HG03457 (cell line): ENCODE data around the gene U2AF1L4.

Experiments
- ATAC-seq: cut with Tn5 transposase; IDR thresholded peaks from one replicate; pipeline ENCODE4 v1.9.1; 2021; ENCODE audit warnings: moderate number of reproducible peaks; ENCODE audit not compliant: unreplicated experiment

U2AF1L4 gene

DNA sequence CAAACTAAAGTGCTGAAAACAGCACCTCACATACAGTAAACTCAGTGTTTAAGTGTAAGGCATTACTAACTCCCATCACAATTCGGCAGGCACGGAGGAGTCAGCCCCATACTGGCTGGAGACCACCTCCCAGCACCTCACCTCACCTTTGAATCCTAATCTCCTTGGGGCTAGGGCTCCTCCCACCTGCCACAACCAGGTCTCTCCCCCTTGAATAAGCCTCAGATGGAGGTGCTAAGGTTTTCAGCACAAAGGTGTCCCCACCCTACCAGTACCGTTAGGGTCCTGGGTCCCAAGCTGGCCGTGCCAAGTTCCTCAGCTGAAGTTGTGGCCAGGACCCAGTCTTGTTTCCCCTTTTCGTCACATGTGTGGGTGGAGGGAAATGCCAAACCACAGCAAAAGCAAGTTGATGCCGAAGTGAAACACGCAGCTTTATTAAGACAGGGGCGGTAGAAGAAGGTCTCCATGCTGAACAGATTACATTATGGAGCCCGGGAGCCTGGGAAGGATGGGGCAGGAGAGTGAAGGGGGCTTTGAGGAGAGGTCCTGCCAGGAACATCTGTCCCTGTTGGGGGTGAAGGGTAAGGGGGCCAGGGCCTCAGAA, 3.0 kb downstream of the U2AF1L4 start, which contains the start of gene IGFLR1:
Gene IGFLR1 (minus strand): TSS at position 332 of the 604 bp plus-strand sequence. CDS start 1,272 bp downstream, outside the sequence.
- ATAC-seq = no peak

DNA sequence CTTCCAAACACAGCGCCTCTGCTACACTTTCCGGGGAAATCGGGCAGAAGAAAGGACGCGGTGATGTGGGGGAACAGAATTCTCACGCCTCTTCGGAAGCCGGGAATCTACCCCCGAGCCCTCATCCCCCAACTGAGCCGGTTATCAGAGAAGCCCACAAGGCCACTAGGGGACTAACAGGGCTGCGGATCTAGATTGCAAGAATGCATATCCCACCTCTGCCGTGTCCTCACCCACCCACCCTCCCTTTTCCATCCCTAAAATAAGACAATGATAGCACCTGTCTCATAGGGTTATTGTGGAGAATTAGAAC, 4.1 kb downstream of the U2AF1L4 start:
- no peak for ATAC-seq

DNA sequence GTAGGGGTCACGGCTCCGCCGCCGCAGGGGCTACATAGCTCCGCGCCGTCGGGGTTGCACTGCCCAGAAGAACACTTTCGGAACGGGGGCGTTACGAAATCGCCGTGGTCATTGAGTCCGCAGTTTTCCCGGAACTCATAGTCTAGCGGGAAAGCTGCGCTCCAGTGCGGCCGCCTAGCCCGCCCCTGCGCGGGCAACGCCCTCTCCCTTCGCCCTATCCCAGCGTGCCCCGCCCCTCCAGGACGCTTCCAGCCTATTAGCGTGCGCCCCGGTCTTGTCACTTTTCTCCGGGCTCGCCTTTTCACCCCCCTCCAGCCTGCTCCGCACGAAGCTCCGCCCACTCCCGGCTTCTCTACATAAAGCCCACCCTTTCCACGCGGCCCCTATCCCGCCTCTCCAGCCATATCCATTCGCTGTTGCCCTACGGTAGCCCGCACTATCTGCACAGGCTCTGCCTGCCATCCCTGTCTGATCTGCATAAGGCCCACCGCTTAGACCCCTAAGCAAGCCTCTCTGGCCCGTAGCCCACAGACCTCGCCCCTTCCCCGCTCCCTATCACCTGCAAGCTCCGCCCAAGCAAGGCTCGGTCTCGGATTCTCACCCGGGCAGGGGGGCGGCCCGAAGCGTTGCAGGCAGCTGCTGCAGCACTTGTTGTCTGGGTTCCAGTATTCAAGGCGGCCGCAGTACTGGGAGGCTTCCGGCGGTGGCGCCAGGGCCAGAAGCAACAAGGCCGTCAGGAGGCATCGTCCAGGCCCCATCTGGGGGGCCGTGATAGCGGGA, 4.6 kb downstream of the U2AF1L4 start:
- peak; percentile 35 for ATAC-seq

DNA sequence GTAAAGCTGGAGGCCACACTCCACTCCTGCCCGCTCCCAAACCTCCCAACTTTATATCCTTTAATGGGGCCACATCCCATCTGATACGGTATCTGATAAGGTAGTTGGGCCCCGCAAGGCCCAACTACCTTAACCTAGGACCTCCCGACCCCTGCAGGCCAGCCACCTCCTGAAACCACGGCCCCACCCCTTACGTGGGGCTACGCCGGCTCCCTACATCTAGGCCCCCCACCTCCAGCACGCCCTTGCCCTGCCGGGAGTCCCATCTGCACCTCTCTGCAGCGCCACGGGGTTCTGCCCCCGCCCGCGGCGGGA, 5.2 kb downstream of the U2AF1L4 start:
- peak; percentile 1 for ATAC-seq

DNA sequence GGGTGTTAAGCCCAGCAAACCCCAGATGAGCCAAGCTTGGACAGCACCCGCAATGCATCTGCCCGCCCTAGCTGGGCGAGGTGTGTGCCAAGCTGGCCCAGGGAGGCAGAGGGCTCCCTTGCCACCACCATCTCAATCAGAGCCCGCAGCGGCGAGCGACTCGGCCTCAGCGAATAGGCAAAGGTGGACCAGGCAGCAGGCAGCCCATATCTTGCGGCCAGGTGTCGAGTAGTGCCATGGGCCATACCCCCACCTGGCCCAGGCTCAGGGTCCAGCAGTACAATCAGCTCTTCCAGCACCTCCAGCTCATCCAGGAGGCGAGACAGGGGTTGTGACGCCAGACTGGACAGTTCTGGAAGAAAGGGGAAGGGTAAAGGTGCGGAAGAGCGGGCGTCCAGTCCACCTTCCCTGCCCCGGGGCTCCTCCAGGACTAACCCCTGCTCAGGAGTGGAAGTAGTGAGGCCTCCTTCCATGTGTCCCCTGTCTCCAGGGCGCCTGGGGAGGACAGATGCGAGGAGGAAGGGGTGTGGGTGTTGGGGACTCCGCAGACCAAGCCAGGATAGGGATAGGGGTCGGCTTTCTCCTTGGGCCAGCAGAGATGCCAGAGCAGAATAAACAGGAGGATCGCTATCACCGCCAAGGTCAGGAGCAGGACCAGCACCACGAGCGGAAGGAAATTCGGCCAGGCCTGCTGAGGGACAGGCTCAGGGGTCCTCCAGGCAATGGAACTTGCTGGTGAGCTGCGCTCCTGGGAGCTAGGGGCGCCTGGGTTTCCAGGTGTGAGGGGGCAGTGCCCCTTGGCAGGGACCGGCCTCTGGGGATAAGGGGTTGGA, 5.7 kb downstream of the U2AF1L4 start:
- no peak for ATAC-seq

DNA sequence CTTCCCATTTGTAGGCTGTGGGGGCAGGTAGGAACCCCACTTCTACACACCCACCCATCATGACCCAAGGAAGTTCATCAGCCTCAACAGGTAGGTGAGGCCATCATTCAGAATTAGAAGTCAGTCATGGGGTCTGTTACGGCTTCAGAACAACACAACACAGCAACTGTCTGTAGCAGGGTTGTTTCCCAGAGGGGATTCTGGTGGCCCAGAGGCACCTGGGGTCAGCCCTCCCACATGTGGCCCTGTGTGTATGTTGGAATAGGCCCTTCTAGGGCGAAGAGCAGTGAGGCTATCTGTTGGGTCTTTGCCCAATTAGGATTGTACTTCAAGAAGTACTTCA, 6.4 kb downstream of the U2AF1L4 start:
- no peak for ATAC-seq

DNA sequence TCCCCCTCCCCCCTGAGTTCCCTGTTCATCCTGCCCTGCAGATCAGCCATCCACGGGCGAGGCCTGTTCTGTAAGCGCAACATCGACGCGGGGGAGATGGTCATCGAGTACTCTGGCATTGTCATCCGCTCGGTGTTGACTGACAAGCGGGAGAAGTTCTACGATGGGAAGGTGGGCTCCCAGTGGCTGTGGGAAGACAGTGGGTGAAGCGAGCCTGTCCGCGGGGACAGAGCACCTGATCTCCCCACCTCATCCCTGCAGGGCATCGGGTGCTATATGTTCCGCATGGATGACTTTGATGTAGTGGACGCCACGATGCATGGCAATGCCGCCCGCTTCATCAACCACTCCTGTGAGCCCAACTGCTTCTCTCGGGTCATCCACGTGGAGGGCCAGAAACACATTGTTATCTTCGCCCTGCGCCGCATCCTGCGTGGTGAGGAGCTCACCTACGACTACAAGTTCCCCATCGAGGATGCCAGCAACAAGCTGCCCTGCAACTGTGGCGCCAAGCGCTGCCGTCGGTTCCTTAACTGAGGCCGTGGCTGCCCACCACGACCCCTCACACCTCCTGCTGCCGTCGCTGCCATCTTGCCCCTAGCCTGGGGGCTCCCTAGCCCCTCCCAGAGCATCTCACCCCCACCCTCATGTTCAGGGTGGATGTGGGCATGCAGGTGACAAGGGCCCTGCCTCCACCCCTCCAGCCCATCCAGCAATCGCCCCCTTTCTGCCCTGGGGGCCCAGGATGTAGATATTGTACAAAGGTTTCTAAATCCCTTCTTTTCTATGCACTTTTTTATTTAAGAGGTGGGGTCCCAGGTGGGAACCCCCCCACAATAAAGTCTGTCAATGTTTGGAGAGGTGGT, 7.0 kb downstream of the U2AF1L4 start:
- ATAC-seq = no peak

DNA sequence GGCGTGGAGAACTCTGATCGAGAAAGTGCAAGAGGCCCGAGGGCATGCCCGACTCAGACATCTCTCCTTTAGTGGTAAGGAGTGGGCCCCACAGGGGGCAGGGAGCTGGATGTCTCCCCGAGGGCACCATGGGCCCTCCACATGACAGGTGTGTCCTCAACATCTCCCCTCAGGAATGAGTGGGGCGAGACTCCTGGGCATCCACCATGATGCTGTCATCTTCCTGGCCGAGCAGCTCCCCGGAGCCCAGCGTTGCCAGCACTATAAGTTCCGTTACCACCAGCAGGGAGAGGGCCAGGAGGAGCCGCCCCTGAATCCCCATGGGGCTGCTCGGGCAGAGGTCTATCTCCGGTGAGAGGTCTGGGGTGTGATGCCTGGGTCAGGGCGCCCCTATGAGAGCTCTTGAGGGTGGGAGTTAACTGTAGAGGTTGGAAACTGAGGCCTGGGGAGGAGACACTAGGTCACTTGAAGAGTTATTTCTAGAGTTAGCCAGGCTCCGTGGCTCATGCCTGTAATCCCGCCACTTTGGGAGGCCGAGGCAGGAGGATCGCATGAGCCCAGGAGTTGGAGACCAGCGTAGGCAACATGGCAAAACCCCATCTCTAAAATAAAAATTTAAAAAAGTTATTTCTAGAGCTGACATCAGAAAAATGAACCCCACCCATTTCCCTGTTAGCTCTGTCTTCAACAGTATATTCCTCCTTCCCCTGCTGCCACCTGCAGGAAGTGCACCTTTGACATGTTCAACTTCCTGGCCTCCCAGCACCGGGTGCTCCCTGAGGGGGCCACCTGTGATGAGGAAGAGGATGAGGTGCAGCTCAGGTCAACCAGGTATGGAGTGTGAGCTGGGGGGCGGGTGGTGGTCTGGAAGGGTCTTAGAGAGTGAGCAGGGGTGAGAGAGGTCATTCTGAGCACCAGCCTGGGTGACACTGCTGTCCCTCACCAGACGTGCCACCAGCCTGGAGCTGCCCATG, 8.0 kb downstream of the U2AF1L4 start:
- ATAC-seq = no peak

DNA sequence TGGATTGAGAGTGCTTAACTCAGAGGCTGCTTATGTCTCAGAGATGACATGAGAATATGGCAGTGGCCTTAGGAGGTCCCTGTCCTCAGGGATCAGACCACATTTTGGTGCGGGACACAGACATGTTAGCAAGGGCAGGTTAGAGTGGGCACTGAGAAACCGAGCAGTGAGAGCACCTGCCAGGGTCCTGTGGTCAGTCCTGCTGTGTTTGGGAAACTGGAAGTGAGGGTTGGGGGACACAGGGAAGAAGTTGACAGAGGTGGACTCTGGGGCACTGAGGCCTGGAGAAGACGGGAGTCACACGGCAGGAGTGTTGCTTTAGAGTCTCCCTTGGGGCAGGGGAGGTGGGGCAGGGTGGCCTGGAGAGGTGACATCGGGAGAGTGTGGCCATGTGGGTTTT, 10.3 kb downstream of the U2AF1L4 start:
- no peak for ATAC-seq

DNA sequence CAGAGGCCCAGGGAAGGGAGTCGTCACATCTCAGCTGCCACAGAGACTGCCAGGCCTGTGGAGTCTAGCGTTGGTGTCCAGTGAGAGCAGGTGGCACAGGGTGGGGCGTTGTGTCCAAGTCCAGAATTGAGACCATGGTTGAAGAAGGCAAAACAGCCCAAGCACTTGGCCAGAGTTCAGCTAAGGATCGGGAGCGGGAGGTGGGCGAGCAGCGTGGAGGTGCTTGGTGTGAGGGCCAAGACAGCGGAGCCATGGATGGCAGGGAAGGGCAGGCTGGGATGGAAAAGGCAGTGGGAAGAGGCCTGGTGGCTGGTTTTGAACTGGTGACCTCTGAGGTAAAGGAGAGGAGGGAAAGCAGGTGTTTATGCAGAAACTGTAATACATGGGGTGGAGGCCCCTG, 10.9 kb downstream of the U2AF1L4 start:
- ATAC-seq = no peak

DNA sequence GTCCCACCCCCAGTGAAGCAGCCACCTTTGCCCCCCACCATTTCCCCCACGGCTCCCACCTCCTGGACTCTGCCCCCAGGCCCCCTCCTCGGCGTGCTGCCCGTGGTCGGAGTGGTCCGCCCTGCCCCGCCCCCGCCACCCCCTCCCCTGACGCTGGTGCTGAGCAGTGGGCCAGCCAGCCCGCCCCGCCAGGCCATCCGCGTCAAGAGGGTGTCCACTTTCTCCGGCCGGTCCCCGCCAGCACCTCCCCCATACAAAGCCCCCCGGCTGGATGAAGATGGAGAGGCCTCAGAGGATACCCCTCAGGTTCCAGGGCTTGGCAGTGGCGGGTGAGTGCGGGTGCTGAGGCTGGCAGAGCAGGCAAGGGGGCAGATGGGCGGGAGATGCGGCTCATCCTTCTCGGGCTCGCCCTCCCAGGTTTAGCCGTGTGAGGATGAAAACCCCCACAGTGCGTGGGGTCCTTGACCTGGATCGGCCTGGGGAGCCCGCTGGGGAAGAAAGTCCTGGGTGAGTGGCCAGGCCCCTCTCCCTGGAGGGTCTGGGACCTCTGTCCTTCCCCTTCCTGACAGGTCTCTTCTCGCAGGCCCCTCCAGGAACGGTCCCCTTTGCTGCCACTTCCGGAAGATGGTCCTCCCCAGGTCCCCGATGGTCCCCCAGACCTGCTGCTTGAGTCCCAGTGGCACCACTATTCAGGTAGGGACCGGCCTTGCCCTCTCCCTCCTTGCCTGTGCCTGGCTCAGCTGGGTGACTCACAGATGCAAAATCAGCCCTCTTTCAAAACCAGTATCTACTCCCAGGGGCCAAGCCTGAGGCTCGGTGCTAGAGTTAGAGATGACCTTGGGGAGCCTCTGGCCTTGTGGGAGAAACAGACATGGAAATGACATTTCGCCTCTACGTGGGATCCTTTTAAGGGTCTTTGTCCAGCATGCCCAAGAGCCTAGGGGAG, 11.8 kb downstream of the U2AF1L4 start:
- ATAC-seq = no peak

DNA sequence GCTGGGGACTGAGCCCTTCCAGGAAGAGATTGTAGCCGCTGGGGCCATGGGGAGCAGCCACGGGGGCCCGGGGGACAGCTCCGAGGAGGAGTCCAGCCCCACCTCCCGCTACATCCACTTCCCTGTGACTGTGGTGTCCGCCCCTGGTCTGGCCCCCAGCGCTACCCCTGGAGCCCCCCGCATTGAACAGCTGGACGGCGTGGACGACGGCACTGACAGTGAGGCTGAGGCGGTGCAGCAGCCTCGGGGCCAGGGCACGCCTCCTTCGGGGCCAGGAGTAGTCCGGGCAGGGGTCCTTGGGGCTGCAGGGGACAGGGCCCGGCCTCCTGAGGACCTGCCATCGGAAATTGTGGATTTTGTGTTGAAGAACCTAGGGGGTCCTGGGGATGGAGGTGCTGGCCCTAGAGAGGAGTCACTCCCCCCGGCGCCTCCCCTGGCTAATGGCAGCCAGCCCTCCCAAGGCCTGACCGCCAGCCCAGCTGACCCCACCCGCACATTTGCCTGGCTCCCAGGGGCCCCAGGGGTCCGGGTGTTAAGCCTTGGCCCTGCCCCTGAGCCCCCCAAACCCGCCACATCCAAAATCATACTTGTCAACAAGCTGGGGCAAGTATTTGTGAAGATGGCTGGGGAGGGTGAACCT, 12.6 kb downstream of the U2AF1L4 start:
- no peak for ATAC-seq

DNA sequence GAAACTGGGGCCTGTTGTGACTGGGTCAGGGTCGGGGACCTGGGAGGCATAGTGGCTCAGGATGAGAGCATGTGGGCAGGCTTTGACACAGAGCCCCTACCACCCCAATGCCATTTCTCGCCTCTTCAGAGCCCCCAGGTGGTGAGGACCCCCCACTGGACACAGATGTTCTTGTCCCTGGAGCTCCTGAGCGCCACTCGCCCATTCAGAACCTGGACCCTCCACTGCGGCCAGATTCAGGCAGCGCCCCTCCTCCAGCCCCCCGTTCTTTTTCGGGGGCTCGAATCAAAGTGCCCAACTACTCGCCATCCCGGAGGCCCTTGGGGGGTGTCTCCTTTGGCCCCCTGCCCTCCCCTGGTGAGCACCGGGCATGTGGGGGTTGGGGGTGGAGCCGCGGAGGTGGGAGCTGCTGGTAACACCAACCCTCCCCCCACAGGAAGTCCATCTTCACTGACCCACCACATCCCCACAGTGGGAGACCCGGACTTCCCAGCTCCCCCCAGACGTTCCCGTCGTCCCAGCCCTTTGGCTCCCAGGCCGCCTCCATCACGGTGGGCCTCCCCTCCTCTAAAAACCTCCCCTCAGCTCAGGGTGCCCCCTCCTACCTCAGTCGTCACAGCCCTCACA, 13.3 kb downstream of the U2AF1L4 start:
- ATAC-seq = no peak

DNA sequence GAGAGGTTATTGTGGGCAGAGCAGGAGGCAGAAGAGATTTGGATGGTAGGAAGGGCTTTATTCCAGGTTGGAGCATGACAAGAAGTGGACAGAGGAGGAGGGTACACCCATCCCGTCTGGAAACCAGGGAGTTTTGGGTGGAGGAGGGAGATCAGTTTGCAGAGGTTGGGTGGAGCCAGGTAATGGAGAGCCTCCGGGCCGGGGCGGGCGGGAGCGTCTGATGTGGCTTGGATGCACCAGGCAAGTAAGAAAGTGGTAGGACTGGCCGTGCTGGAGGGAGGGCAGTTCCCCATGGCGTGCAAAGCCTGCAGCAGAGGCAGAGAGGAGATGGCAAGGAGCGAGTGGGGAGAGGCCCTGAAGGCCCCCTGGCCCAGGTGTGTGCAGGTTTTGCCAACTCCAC, 13.9 kb downstream of the U2AF1L4 start:
- ATAC-seq = no peak

DNA sequence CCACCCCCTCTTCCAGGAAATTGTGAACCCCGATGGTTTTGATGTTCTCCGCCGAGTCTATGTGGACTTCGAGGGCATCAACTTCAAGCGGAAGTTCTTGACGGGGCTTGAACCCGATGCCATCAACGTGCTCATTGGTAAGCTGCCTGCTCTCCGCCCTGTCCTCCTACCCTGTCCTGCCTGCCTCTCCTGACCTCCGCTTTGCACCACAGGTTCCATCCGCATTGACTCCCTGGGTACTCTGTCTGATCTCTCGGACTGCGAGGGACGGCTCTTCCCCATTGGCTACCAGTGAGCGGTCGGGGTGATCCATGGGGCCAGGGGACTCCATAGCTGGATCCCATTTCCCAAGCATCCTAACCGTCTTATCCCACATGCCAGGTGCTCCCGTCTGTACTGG, 14.9 kb downstream of the U2AF1L4 start:
- no peak for ATAC-seq

DNA sequence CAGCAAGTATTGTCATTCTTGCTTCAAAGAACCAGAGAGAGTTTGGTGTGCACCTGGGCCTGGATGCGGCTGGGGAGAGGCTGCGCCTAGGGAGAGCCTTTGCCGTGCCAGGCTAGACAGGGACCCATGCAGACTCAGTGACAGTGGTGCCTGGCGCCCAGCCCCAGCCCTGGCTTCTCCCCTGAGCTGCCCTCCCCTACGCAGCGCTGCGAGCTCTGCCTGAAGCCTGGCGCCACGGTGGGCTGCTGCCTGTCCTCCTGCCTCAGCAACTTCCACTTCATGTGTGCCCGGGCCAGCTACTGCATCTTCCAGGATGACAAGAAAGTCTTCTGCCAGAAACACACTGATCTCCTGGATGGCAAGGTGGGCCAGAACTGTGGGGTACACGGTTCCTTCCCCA, 15.5 kb downstream of the U2AF1L4 start:
- ATAC-seq = no peak

DNA sequence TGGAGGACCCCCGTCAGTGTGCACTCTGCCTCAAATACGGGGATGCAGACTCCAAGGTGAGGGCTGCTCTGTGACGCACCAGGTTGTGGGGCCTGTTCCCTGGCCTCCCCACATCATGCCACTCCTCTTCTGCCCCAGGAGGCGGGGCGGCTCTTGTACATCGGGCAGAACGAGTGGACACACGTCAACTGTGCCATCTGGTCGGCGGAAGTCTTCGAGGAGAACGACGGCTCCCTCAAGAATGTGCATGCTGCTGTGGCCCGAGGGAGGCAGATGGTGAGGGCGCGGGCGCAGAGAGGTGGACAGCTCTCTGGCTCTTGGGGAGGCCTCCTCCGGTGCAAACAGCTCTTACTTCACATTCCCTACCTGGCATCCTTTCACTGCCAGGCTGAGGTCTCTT, 16.2 kb downstream of the U2AF1L4 start:
- ATAC-seq = no peak
